GM21717 (cell line): Measurements from ENCODE around the gene ANKK1.

Source experiments
- ATAC-seq: cut with Tn5 transposase; IDR thresholded peaks from one replicate; pipeline ENCODE4 v1.9.1; 2021; ENCODE audit warnings: mild to moderate bottlenecking, moderate library complexity; ENCODE audit not compliant: unreplicated experiment

ANKK1 gene

DNA sequence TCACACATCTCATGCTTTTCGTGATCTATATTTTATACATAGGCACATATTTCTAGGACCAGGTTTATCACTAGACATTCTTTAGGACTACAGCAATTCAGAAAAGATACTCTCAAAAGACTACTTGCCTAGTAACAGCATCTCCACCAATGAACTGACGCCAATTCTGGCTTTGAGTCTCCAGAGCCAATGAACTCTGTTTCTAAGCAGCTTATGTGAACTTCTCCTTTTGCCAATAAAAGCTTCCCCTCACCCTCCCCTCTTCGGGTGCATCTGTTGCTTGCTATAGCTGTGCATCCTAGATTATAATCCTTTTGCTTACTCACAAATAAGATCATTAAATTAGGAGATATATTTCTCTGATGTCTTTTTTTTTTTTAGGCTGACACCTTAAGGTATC lies 11.4 kb upstream of the ANKK1 start:
- ATAC-seq, result no peak

DNA sequence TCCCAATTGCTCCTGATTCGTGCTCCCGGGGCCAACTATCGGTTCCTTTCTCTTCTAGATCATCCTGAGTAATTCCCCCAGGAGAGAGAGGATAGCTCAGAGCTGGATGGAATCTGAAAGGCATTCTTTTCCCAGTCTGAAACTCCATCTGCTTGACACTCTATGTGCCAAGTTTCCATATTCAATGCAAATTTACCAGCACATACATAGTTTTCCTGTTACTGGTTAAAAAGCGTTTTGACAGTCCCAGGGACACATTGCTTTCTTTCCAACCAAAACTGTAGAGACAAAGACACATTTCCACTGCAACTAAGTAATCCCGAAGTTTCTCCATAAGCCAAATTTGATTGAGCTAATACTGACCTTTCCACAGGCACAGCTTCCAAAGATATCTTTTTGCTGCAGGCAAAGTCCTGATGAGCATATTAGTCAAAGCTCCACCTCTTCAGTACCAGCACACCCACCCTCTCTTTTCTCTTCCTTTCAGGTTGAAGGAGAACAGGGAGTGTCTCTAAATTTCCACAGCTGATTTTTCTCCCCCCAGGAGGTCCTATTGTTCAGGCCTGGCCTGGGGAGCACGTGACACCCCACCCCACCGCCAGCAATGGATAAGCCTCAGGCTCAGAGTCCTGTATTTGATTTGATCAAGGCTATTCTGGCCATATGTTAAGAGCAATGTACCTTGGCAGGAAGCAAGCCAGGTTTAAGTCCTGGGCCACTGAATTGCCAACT lies 9.7 kb upstream of the ANKK1 start:
- no peak for ATAC-seq

DNA sequence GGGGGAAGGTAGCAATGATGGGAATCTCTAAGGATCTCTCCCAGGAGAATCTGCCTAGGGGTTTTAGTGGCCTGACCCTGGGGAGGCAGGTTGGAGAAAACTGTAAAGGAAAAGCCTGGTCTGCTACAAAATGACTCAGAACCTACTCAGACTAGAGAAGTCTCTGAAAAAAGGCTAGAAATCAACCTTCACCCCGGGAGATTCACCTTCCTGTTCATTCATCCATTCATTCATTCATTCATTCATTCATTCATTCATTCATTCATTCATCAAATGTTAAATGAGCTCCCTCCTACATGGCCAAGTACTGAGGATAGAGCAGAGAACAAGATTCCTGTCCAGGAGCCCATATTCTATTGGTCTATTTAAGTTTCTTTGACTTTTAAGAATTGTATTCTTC lies 8.9 kb upstream of the ANKK1 start:
- no peak for ATAC-seq

DNA sequence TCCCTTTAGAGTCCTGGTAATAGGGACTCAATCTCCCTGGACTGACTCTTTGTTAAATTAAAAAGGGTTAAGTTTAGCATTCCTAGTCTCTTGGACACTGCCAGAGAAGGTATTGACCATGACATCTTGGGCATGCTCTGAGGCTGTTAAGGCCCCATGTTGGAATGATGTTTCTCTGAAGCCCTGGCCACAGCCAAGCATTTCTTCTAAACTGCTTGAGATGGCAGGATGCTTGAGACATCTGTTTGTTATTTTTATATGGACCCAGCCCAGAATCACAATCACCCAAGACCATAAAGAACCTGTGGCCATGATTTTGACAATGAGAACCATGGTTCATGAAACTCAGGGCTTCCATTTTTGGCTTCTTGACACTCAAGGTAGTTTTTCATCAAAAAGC lies 5.5 kb upstream of the ANKK1 start:
- no peak for ATAC-seq

DNA sequence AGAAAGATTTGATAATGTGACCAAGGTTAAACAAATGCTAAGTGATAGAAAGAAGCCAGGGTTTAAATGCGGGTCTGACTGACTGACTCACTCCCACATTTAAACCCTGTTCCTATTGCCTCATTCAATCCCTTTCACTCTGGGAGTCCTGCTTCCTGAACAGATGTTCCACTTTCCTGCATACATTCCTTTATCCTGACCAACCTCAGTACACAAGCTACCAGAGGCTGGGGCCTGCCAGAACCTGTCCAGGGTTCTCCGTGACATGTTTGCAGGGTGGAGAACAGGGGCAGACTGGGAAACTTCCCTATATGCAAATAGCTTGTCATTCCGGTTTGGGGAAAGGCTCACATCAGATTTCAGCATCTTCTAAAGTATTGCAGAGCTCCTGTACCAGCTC lies 3.0 kb upstream of the ANKK1 start:
- no peak for ATAC-seq

DNA sequence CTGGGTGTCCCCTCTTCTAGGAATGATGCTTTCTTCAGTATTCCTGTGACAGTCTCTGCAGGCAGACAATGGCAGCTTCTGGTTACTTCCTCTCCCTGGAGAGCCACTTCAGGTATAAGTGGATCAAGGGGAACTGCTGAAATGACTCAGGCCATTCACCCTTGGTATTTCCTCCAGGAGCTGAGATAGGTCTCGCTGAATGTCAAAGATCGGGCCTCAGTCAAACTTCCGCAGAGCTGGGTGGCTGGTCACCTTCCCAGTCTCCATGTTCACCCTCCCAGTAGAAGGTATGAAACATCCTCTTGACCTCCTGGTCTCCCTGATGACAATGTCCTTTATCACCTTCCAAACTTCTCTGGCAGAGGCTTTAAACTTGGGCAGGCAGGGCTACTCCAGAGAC lies 1.8 kb upstream of the ANKK1 start:
- ATAC-seq, result no peak

DNA sequence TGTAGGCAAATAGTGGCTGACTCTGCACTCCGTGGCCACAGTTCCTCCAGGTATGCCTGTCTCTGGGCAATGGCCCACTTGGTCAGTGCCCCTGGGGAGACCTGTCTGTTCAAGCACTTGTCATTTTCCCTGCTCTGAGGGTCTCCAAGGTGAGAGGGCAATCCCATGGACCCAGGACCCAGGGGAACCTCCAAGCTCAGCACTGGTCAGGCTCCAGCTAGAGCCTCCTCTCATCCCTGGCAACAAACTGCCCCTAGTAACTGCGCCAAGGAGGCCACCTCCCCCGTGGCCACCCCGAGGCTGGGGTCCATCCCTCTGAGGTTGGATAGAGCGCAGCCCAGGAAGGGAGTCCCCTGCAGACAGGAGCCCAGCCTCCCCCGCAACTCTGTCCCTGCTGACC lies 713 bp upstream of the ANKK1 start:
- no peak for ATAC-seq

DNA sequence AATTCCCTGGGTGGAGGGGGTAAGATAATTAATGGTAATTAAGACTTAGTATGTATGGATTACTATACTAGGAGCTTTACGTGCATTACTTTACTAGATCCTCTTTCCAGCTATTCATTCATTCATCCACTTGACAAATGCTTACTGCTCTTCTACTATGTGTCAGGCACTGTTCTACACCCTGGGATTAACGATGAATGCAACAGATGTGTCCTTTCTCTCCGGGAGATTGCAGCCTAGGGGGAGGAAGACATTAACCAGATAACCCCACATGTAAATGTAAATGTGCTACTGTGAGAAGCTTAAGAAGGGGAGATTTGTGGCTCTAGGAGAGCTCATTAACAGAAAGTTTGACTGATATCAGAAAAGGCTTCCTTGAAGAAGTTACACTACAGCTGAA lies 1.7 kb downstream of the ANKK1 start:
- ATAC-seq, result no peak

DNA sequence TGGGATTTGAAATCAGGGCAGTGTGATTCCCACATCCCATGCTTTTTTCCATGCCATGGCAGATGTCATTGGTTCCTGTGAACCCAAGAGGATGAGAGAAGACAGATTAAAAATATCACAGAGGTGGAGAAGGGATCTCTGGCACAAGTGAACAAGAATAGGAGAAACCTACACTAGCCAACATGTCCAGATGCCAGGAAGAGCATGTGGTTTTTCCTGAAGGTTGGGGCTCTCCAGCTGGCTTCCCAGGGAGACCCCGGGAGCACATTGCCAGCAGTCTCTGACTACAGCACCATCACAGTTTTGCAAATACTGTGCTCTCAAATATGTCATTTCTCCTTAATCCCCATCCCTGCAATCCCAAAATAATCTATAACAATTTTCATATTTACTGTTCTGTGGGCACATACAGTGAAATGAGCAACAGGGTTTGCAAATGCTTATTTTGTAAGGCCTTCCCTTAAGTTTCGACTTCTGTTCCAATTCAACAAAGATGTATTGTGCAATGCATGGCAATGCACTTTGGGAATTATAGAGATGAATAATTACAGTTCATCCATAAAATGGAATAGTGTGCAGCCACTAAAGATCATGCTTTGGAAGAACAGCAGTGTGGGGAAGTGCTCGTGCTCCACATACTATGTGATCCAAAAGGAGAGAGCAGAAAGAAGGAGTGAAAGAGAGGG lies 4.8 kb downstream of the ANKK1 start:
- no peak for ATAC-seq

DNA sequence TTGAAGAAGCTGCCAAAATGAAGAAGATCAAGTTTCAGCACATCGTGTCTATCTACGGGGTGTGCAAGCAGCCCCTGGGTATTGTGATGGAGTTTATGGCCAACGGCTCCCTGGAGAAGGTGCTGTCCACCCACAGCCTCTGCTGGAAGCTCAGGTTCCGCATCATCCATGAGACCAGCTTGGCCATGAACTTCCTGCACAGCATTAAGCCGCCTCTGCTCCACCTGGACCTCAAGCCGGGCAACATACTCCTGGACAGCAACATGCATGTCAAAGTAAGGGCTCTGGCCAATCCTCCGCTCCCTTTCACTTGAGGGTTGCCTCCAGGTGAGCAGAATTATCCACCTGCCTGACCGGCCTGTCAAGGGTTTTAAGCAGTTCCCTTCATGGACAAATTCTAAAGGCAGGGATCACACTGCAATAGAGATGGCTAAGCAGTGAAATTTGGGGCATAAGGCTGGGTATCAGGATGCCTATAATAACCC lies 6.0 kb downstream of the ANKK1 start:
- ATAC-seq, result no peak

DNA sequence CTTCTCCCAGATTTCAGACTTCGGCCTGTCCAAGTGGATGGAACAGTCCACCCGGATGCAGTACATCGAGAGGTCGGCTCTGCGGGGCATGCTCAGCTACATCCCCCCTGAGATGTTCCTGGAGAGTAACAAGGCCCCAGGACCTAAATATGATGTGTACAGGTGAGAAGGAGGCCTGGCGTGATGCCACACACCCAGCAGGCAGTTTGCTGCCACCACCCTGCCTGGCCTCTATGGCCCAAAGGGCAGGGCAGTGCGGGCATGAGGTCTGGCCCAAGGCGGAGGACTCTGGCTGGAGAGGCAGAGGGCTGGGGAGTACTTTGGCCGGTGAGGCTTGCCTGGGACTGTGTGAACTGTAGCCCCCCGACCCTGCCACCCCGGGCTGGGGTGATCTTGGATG lies 7.3 kb downstream of the ANKK1 start:
- ATAC-seq, result no peak

DNA sequence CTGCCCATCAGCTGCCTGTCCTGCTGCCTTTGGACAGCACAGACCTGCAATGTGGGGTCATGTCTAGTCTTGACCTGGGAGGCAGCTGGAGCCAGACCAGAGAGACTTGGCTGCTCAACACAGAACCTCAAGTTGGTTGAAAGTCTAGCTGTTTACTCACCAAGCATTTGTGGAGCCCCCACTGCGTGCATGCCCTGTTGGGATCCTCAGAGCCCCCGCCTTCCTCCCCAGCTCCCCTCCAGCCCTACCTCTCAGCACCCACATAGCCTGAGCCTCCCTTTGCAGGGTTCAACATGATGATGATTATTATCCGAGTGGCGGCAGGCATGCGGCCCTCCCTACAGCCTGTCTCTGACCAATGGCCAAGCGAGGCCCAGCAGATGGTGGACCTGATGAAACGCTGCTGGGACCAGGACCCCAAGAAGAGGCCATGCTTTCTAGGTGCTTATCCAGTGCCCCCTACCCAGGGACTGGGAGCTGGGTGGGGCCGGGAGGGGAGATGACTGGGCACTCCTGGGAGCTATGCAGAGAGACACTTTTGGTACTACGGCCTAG lies 8.3 kb downstream of the ANKK1 start:
- no peak for ATAC-seq

DNA sequence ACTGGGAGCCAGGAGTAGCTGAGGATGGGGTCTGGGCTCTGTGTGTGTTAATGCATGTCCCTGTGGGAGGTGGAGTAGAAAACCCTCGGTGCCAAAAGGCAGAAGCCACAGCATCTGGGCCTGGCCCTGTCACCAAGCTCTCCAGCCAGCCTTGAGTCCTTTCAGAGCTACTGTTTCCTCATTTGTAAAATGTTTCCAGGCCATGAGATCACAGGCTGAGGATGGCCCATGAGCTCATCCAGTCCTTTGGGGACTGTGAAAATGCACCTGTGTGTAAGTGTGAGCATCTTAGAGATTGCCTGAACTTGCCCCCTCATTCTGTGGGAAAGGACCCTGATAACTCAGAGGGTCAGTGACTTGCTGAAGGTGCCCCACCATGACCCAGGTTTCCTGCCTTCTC lies 9.1 kb downstream of the ANKK1 start:
- no peak for ATAC-seq

DNA sequence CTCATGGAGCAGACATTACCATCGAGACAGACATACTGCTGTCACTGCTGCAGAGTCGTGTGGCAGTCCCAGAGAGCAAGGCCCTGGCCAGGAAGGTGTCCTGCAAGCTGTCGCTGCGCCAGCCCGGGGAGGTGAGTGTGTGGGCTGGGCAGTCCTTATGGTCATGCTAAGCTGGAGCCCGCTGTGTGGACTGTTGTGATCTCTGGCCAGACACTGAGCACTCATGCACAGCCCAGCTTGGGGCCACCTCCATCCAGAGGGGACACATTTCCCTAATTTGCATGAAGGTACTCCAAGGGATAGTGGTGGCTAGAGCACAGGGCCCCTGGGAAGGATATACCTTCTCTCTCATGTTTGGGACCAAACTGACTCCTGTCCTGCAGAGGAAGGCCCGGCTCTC lies 9.6 kb downstream of the ANKK1 start:
- no peak for ATAC-seq

DNA sequence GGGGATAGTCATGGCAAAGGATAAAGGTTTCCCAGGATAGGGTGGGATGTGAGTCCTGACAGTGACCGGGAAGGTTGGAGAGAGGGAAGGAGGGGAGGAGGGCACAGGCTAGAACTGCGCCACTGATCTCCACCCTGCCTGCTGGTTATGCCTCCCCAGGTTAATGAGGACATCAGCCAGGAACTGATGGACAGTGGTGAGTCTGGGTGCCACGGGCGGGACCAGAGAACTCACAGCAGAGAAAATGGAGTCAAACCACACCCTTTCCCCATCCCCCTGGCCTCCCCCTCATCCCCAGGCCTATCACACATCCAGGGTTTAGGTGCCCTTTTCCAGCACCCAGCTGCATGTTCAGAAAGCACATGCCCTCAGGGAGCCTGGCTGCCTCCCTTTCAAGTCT lies 10.2 kb downstream of the ANKK1 start:
- no peak for ATAC-seq

DNA sequence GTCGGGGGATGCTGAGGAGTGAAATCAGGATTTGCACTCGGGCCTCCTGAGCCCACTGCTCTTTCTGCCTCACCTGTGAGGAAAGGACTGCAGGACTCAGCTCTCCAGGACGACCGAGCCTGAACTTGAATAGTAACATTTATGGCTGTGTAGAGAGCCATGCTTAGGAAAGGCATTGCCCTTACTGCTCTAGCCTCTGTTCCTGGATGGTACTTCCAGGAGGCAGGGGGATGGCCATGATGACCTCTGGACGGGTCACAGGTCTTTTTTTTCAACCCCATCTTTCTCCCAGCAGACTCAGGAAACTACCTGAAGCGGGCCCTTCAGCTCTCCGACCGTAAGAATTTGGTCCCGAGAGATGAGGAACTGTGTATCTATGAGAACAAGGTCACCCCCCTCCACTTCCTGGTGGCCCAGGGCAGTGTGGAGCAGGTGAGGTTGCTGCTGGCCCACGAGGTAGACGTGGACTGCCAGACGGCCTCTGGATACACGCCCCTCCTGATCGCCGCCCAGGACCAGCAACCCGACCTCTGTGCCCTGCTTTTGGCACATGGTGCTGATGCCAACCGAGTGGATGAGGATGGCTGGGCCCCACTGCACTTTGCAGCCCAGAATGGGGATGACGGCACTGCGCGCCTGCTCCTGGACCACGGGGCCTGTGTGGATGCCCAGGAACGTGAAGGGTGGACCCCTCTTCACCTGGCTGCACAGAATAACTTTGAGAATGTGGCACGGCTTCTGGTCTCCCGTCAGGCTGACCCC lies 11.3 kb downstream of the ANKK1 start:
- ATAC-seq, result no peak

DNA sequence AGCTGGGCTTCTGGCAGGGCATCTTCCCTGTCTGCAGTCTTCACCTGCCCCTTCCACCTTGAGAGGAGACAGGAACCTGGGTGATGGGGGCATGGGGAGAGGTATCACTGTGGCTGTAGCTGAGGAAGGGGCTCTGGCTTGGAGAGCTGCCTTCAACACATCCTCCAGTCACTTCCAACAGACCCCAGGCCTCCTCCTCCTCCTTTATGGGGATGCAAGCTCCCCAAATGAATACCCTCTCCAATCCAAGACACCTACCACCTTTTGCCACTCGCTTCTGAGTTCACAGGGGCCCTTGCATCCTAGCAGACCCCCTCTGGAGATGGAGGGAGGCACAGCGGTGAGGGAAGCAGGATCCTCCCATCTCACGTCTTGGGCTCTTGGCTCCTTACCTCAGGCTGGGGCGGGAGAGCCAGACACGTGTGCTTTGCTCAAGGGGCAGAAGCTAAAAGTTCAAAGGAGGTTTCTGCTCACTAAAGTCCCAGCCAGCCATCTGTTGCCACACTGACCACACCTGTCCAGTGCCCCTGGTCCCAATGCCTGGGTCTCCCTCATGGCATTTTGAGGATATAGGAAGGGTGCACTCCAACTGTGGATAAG lies 13.2 kb downstream of the ANKK1 start:
- ATAC-seq, result no peak

DNA sequence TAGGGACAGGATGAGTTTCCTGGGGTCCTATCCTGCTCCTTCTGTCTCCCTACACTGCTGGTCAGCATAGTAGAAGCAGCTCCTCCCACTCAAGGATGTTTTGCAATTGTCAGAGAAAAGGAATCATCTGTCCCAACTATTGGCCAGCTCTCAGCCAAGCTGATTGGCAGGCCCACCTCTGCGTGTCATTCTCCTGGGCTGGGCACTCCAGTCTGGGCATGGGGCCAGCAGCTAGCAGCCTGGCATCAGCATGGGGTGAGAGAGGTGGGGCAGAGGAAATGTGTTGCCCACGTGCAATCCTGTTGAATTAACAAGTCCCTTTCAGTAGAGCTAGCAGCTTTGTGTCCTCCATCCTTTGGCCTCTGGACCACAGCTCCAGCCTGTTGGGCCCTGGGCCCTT lies 14.1 kb downstream of the ANKK1 start:
- no peak for ATAC-seq

DNA sequence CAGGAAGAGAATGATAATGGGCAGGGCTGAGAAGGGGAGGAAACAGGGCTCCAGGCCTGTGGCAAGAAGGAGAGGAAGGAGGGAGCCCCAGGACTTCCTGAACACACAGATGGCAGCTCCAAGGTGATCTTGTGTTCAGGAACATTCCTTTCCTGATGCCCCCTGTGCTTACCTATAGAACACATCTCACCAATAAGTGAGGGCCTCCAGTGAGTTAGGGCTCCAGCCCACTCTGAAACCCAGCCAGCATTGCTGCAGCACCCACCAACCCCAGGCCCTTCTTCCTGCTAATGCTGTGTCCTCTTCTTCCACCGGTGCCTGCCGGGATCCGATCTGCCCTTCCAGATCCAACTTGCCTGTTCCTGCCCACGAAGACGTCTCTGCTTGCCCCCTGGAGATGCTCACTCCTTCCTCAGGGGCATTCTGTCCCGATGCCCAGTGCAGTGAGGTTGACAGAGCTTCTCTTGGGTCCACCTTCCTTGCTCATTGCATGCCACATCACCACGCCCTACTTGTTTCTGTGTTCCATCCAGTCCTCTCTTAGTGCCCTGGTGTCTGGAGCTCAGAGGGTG lies 17.4 kb downstream of the ANKK1 start:
- ATAC-seq, result no peak

DNA sequence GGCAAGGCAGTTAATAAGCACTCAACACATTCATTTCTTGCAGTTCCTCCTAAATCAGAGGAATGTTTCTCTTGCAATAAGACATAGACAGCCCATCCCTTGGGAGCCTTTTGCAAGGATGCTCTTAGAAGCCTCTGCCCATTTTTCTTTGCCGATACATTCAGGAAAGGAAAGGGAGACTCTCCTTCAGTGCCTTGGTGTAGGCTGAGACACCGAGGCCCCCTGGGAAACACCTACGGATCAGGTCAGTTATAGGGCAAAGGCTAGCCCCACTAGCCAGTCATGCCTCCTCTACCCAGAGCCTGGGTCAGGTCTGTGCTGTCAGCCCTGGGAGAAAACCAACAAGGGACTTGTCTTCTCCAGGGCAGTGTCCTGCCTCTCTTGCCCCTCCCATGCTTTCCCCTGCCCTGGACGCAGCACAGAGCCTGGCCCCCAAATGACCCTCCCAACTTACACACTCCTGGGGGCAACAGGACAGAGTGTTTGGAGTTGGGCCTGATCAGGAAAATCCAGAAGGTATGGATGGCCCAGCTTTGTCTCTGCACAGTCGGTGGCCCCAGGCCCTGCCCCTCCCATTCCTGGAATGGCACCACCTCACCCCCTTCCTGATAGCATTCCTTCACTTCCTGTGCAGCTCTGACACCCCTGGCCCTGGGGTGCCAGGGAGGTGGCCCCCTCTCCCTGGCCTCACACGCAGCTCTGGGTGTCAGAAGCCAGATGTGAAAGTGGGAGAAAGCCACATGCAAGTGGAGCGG lies 18.3 kb downstream of the ANKK1 start:
- ATAC-seq, result no peak
